Pulmonary artery endothelial cell (primary cell): ENCODE results near the gene CCDC74A. TPM values are rescaled to one million over a fixed set of nuclear protein-coding genes. Genes with fewer than 3 reads are reported as not detected.
"Not testable (repeated sequence)": the region's sequence is repeated elsewhere in the genome, so short reads cannot be mapped to it uniquely, and the experiment has no call there.

Source experiments
- DNase-seq: peaks from one replicate; pipeline ENCODE4 v3.0.0-alpha.2; 2011; ENCODE audit warnings: low read depth, low spot score
- total RNA-seq: library from RNA; depleted of rRNA; stranded (reverse); fragments of >200 nt; gene quantifications from 2 replicates; pipeline ENCODE4 v1.2.3, GENCODE V29; 2014

The CCDC74A gene
- total RNA-seq, 1 donor from 2014 or later = 3.8 TPM

DNA sequence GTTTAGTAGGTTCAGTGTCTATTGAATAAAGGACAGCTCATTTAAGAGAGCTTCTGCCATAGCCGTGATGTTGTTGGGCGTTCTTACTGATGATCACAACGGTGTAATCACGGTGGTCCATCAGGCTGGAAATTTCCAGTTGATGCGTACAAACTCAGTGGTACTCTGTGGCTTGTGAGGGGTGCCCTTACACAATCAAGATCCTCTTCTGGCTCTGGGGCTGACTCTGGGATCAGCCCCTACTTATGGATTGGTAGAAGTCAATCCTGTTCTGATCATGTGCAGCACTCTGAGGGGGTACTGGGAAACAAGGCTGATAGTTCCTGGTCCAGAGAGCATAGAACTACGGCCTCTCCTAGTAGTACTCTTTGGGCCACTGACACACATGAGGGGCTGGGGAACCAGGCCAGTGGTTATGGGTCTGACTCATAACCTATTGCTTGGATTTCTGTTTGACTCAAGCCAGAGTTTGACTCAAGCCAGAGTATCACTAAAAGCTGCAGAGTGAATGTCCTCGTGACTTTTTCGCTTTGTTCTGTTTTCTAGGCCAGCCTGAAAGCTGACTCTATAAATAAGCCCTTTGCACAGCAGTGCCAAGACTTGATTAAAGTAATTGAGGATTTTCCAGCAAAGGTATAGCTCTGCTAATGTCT, 29.2 kb upstream of the CCDC74A start:
- DNase-seq = not testable (repeated sequence)

DNA sequence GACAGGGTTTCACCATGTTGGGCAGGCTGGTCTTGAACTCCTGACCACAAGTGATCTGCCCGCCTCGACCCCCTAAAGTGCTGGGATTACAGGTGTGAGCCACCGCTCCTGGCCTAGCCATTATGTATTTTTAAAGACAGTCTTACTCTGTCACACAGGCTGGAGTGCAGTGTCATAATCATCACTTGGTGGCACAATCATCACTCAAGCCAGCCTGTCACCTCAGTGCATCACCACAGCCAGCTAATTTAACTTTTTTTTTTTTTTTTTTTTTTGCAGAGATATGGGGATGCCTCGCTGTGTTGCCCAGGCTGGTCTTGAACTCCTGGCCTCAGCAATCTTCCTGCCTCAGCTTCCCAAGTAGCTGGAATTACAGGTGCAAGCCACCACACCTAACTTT, 24.1 kb upstream of the CCDC74A start:
- not testable (repeated sequence) for DNase-seq

DNA sequence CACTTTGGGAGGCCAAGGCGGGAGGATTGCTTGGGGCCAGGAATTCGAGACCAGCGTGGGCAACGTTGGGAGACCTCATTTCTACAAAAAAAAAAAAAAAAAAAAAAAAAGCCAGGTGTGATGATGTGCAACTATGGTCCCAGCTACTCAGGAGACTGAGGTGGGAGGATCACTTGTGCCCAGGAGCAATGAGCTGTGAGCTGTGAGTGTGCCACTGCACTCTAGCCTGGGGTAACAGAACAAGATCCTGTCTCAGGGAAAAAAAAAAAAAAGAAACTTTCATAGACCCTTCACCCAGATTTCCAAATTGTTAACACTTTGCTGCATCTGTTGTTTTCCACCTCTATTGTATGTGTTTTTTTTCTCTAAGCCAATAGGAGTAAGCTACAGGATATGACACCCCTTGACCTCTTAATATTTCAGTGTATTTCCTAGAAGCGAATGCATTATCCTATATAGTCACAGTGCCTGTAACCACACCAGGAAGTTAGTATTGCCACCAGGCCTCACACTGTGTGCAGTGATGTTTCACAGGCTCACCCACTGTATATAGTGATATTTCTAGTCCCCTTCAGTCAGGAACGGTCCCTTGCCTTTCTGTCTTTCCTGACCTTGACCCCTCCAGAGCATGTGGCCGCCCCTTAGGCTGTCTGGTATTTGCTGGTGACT, 23.5 kb upstream of the CCDC74A start:
- peak; percentile 15 for DNase-seq

DNA sequence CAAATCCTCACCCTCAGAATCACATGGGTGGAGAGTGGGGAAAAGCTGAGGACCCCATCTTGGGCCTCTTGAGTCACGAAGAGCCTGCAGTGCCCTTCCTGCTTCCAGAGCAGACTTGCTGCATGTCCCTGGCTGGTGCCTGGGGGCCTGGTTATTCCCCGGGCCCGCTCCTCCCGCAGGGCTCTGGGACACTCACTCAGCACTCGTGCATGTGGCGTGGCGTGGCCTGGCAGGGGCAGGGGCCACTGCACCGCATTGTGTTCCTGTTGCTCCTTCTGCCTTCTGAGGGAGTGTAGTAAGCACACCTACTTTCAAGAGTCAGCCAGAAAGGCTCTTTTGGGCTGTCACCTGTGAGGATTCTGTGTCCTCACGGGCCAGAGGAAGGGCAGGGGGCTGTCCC, 18.1 kb upstream of the CCDC74A start:
- no peak for DNase-seq

DNA sequence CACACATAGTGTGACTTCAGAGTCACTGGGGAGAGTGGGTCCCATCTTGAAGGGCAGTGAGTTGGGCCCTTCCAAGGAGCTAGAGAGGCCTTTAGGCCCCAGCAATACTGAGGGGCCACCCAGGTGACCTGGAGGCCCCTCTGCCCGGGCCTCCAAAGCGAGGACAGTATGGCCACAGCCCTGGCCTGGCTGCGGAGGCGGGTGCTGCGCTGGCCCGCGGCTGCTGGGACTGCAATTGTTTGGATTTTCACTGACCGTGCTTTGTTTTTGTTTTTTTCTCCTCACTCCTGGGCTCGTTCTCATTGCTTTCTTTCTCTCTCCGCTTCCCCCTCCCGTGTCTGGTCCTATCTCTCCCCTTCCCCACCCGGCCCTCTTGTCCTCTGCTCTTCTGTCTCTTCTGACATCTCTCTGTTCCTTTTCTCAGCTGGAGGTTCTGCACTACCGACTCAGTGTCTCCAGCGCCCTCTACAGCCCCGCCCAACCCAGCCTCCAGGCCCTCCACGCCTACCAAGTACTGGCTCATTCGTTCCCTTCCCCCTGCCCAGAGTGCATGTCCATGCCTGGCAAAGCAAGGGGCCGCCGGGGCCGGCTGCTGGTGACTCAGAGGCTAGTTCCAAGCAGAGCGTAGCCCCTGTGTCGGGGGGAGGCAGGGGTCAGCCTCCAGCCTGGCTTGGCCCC, 16.3 kb upstream of the CCDC74A start:
- not testable (repeated sequence) for DNase-seq

DNA sequence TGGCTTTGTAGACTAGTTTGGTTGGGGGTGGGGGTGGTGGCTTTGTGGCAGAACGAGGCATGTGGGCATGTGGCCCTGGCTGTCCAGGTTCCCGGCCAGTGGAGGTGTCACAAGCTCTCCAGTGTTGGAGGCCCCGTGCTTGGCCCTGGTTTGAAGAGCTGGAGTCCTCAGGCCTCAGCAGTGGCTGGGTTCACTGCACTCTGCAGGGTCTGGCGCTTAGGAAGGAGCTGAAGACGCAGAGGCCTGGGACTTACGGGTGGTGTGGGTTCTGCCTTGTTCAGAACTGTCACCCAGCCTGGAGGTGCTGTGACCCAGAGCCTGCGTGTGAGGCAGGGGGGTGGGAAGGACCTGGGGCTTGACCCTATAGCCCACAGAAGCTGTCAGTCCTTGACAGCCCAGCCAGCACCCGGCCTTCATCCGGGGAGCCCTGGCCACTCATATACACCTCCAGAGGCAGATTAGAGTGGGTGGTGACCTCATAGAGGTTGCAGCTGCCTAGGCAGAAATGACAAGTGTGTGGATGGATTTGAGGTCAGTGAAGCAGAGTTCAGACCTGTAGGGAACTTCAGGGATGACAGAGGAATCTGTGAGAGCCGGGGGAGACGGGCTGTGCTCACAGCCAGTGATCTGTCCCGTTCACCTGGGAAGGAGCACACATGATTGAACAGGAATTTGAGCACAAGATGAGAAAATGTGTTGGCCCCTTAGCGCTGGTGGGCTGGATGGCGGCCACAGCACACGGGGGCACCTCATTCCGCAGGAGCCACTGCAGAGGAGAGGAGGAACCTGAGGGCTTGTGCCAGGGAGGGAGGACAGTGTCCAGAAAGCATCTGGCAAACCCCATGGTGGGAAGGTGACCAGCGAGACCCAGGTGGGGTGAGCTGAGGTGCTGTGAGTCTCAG, 15.5 kb upstream of the CCDC74A start:
- not testable (repeated sequence) for DNase-seq

DNA sequence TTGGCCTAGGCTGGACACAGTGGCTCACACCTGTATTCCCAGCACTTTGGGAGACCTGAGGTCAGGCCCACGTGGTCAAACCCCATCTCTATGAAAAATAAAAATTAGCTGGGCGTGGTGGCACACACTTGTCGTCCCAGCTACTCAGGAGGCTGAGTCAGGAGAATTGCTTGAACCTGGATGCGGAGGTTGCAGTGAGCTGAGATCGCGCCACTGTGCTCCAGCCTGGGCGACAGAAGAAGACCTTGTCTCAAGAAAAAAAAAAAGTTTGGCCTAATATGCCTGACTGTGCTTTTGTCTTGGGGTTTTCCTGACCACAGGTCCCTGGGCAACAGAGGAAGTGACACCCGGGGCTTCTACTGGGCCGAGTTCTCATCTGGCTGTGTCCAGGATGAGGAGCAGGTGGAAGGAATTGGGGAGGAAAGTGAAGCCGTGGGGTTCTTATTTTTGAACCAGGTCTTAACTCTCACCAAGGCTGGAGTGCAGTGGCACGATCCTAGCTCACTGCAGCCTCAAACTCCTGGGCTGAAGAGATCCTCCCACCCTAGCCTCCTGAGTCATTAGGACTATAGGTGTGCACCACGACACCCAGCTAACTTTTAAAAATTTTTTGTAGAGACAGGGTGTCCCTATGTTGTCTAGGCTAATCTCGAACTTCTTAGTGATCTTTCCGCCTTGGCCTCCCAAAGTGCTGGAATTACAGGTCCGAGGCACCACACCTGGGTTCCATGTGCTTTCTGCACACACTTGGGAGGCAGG, 13.1 kb upstream of the CCDC74A start:
- DNase-seq = not testable (repeated sequence)

DNA sequence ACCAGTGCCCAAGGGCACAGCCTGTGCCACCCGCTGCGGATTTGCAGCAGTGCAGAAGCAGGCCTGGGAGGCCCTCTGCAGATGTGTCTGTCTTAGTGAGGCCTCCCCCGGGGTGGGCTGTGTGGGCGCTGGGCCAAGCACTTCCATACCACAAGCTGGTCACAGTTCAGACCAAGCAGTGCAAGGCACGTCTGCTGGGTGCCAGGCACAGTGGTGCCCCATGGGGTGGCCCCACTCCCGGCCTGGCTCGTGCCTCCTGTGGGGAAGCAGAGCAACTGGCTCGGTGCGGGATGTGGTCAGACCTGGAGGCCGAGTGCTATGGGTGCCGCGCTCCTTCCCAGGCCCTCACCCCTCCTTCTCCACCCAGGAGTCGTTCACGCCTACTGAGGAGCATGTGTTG, 12.5 kb upstream of the CCDC74A start:
- DNase-seq = not testable (repeated sequence)

DNA sequence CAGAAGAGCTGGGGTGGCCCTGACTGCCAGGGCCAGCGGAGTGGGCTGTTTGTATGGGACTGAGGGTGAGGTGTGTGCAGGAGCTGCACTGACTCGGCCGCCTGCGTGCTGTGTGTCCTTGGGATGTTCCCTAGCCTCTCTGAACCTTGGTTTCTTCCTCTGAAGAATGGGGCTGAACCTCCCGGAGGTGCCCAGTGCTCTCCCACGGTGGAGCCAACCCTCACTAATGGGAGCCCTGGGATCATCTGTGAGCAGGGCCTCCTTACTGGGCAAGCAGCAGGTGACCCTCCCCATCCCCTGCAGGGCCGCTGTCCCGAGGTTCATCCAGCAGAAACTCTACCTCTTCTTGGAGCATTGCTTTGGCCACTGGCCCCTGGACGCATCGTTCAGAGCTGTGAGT, 11.7 kb upstream of the CCDC74A start:
- no peak for DNase-seq

DNA sequence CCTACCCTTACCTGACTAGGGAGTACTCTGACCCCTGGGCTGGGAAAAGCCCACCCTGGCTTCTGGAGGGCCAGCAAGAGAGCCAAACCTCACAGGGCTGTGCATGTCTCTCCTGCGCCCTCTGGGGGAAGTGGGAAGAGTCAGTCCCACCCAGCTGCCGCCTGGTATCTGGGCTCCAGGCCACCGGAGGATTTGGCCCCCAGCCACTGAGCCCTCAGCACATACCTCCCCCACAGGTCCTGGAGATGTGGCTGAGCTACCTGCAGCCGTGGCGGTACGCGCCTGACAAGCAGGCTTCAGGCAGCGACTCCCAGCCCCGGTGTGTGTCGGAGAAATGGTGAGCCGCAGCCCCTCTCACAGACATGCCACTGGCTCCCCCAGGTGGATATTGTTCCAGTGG, 11.1 kb upstream of the CCDC74A start:
- DNase-seq = not testable (repeated sequence)

DNA sequence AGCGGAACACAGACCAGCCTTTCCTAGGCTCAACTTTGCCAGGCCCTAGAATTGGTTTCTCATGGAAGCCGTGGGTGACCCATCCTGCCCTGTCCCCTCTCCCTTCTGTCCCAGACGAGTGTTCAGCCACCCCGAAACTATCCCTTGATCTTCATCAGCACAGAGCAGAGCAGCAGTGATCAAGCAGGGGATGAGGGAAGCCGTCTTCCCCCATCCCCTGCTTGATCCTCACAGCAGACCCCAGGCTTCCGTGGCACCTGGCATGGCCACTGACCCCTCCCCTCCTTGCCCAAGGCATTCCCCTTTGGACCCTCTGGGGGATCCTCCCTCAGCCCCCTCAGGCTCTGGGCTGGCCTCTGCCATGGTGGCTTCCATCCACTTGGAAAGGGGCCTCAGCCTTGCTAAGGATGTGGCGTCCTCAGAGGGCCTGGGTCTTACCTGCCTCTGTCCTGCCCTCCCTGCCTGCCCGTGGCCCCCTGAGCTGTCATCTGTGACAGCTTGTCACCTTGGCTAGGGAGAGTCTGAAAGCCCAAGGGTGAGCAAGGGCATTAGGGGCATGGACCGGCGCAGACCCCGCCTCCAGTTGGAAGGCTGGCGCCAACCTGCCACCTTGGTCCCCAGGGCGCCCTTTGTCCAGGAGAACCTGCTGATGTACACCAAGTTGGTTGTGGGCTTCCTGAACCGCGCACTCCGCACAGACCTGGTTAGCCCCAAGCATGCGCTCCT, 10.4 kb upstream of the CCDC74A start:
- no peak for DNase-seq

DNA sequence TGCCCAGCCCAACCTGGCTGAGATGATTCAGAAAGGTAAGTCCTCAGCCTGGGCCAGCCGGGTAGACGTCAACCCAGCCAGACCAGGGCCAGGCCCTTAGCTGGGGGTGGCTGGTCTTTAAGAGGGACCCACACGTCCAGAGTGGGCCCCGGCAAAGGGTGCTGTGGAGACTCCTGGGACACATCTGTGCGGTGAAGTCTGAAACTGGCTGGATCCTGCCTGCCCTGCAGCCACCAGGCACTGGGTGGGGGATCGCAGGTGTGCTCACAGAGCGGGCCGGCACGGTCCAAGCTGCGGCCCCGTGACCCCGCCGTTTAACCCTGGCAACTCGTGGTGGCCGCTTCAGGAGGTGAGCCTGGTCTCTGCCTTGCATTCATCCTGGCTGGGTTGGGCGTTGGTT, 9.8 kb upstream of the CCDC74A start:
- not testable (repeated sequence) for DNase-seq

DNA sequence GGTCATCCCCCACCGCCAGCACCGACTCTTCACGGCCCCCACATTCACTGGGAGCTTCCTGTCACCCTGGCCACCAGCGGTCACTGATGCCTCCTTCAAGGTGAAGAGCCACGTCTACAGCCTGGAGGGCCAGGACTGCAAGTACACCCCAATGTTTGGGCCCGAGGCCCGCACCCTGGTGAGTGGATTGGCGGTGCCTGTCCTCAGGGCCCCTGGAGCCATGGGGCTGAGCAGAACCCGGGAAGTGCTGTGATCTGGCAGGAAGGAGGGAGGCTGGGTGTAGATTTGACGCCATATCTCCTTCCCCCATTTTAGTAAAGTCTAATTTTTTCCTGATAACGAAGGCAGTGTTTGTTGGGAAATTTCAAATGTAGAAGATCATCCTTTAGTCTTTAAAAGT, 9.2 kb upstream of the CCDC74A start:
- DNase-seq = not testable (repeated sequence)

DNA sequence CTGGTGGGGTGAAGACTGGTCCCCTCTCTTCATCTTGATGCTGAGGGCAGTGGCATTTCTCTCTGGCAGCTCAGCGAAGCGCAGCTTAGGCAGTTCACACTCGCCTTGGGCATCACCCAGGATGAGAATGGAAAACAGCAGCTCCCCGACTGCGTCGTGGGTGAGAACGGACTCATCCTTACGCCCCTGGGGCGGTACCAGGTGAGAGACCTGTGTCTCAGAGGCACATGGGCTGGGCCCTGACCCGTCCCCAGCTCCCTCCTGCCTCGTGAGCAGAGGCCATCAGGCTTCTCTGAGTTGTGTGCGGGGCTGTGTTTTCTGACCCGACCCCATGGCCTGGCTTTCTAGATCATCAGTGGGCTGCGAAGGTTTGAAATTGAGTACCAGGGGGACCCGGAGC, 8.2 kb upstream of the CCDC74A start:
- no peak for DNase-seq

DNA sequence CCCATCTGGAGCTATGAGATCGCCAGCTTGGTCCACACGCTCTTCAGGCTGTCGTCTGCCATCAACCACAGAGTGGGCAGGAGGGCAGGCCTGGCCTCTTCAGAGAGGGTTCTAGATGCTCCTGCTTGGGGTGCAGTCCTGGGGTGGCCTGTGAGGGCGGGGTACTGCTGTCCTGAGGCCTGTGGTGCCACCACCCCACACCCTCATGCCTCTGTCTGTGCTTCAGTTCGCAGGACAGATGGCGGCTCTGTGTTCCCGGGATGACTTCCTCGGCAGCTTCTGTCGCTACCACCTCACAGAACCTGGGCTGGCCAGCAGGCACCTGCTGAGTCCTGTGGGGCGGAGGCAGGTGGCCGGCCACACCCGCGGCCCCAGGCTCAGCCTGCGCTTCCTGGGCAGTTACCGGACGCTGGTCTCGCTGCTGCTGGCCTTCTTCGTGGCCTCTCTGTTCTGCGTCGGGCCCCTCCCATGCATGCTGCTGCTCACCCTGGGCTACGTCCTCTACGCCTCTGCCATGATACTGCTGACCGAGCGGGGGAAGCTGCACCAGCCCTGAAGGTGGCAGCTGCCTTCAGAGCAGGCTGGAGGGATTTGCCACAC, 7.7 kb upstream of the CCDC74A start:
- DNase-seq = not testable (repeated sequence)

DNA sequence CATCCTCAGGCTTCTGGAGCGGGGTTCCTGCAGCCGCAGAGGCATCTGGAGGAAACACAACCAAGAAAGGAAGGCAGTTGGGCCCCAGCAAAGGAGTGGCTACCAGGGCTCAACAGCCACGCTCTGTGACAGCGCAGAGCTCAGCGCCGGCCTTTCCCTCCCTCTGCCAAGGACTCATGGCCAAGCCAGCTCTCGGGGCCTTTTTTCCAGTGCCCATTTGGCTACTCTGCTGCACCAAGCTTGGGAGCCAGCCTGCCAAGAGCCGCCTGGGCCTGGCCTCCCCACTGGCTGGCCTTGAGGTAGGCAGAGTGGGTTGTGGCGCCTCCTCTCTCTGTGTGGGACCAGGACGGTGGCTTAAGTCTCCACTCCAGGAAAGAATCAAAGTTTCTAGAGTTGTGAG, 7.2 kb upstream of the CCDC74A start:
- DNase-seq = no peak

DNA sequence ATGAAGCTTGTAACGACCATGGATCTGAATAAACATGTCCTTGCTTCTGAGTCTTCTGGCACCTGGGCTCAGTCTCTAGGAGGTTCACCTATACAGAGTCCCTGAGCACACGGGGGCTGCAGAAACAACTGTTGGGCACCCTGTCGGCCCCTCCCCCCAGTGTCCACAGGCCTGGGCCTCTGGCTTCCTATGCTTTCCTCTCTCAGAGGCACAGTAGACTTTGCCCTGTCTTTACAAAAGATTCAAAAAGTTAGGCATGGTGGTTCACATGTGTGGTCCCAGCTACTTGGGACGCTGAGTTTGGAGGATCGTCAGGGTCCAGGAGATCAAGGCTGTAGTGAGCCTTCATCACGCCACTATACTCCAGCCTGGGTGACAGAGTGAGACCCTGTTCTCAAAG, 6.2 kb upstream of the CCDC74A start:
- not testable (repeated sequence) for DNase-seq

DNA sequence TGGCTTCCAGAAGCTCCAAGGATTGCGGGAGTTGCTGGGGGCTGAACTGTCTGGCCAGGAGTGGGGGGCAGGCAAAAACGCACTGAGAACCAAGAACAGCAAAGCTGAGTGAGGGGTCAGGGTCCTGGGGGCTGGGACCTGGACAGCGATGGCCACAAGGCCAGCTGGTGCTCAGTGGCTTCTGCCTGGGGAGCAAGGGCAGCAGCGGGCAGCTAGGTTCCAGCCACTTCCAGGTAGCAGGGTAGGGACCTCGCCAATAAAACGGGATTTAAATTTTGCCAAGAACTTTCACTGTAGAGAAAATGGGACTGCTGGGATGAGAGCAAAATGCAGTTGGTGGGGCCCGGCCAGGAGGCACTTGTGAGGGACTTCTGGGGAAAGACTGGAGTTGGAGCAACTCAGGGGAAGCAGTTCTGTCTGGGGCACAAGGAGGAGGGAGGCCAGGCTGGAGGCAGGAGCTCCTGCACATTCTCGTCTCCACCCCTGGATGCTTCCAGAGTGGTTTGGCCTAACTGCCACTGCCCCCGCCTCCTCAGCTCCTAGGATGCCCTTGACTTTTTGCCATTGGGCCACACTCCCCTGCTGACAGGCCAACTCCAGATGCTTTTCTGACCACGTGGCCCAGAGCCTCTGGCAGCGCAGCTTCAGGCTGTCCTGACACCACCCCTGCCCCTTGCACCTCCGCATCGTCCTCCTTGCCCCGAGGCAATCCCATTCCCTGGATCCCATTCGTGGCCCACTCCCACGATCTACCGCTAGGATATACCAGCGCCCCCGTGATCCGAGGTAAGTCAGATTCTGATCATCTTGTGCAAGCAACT, 5.5 kb upstream of the CCDC74A start:
- DNase-seq = no peak

DNA sequence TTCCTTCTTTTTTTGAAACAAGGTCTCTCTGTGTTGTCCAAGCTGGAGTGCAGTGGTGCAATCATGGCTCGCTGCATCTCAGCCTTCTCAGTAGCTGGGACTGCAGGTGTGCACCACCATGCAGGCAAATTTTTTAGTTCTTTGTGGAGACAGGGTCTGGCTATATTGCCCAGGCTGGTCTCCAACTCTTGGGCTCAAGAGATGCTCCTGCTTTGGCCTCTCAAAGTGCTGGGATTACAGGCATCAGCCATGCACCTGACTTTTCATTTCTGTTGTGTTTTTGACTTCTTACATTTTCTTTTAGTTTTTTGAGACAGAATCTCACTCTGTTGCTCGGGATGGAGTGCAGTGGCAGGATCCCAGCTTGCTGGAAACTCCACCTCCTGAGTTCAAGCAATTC, 2.4 kb upstream of the CCDC74A start:
- DNase-seq = not testable (repeated sequence)
